ENCODE results near the gene IER5.
A peak's percentile ranks its signal among the peaks of the same experiment; 100 is the strongest.
"Not testable (repeated sequence)": the region's sequence is repeated elsewhere in the genome, so short reads cannot be mapped to it uniquely, and the experiment has no call there.

Gene IER5

GRCh38 chr1:181088079-181089016, at the start of gene IER5:
Gene IER5, plus strand, starts transcription at chr1:181088700. Its CDS starts 203 bp downstream, at chr1:181088903.
- DNase-seq (ENCODE audit: low spot score): peak; percentile 97

DNA sequence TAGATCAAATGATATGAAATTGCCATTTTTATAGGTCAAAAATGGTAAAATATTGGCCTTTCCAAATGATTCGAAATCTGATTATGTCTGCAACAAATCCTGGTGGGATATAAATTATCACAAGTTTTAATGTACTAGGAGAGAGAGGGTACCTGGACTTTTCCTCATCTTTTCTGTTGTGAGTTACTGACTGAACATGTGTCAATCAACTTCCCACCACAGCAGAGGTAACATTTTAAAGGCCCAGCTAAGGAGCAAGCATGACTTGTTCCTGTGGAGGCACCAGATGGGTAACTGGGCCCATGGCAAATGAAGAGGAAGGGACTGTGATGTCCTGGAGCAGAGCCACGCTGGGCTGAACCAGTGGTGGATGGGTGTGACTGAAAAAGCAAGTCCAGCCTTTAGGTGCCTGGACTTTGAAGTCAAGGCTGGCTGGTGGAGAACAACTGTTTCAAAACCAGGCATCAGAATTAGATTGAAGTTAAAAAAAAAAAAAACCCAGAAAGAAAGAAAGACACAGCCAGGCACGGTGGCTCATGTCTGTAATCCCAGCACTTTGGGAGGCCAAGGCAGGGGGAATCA, 48.1 kb upstream of the IER5 start:
- no peak for DNase-seq (ENCODE audit: low spot score)

- DNase-seq (ENCODE audit: low spot score): no peak
These were observed 45.2 kb upstream of the IER5 start for GRCh38 chr1:181043025-181043888.

GRCh38 chr1:181044449-181044966, 44.0 kb upstream of the IER5 start:
- peak; percentile 64 for DNase-seq (ENCODE audit: low spot score)

GRCh38 chr1:181045946-181046345, 42.6 kb upstream of the IER5 start:
- DNase-seq (ENCODE audit: low spot score): not testable (repeated sequence)

DNA sequence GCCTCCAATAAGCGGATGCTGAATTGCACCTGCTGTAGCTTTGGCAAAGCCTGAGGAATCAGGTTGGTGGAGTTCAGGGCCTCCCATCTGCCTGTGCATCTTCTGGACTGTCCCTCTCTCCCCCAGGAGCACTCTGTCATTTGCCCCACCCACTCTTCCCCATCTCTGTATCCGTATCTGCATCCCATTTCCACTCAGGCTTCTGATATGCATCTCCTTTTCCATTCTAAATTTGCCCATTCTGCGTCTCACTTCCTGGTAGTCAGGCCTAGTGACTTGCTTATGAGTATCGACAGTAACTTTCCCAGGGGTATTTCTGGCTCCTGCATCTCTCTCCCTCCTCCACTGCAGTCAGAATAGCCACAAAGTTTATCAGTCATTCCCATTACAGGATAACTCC, 39.1 kb upstream of the IER5 start:
- DNase-seq (ENCODE audit: low spot score): no peak

- DNase-seq (ENCODE audit: low spot score): no peak
These were observed 37.6 kb upstream of the IER5 start for GRCh38 chr1:181050922-181051321.

GRCh38 chr1:181056560-181056959, 31.9 kb upstream of the IER5 start:
- no peak for DNase-seq (ENCODE audit: low spot score)

DNA sequence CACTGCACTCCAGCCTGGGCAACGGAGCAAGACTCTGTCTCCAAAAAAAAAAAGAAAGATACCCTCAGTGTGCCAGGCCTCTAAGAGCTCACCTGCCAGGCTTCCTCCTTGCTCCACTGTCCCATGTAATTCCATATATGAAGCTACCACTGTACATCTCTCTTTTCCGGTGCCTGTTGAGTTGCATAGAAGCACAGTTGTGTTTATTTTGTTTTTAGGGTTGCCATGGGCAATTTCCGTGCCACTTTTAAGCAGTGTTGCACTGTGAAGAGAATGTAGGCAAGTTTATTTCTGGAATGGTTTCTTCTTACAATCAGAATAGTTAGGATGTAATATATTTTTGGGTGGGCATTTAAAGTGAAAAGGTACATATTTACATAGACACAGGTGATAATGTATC, 31.4 kb upstream of the IER5 start:
- DNase-seq (ENCODE audit: low spot score): no peak

- DNase-seq (ENCODE audit: low spot score): no peak
These were observed 29.1 kb upstream of the IER5 start for GRCh38 chr1:181059435-181059834.

DNA sequence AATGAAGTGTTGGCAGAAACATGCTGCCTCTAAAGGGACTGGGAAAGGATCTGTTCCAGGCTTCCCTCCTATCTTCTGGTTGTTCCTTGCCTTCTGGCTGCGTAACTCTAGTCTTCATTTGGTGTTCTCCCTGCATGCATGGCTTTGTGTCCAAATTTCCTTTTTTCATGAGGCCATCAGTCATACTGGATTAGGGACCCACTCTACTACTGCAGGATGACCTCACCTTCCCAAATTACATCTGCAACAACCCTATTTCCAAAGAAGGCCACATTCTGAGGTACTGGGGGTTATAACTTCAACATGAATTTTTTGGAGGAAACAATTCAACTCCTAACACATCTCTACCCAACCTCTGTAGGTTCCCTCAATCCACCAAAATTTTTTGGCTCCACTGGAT, 28.4 kb upstream of the IER5 start:
- no peak for DNase-seq (ENCODE audit: low spot score)

GRCh38 chr1:181060947-181061346, 27.6 kb upstream of the IER5 start:
- DNase-seq (ENCODE audit: low spot score): not testable (repeated sequence)

GRCh38 chr1:181061487-181061886, 27.0 kb upstream of the IER5 start:
- DNase-seq (ENCODE audit: low spot score): no peak

GRCh38 chr1:181061891-181062835, 26.3 kb upstream of the IER5 start:
- DNase-seq (ENCODE audit: low spot score): peak; percentile 9

DNA sequence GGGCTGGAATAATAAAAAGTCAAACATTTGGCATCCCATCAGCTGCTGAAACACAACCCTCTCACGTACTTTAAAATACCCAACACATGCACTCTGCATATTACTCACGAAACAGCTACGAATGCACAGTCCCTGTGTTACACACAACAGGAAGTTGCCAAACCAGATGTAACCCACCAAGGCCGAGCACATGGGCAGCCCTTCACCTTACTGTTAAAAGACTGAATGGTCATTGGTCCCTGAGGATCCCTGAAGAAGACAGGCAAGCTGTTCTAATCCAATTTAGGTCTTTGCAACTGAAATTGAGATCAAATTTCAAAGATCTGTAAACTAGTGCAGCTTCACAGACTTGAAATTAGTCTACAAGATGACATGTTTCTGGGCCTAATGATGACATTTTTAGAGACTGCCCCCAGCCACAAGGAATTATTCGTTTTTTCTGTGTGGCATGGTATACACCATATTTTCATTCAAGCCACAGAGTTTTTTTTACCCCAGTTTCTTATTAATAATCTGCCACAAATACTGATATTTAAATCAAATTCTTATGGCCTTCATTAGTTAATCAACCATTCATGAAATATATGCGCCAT, 25.6 kb upstream of the IER5 start:
- peak; percentile 75 for DNase-seq (ENCODE audit: low spot score)

- no peak for DNase-seq (ENCODE audit: low spot score)
These were observed 24.4 kb upstream of the IER5 start for GRCh38 chr1:181064011-181064623.

GRCh38 chr1:181064702-181065101, 23.8 kb upstream of the IER5 start:
- DNase-seq (ENCODE audit: low spot score): no peak

GRCh38 chr1:181073638-181074037, 14.9 kb upstream of the IER5 start:
- DNase-seq (ENCODE audit: low spot score): no peak

- no peak for DNase-seq (ENCODE audit: low spot score)
These were observed 12.6 kb upstream of the IER5 start for GRCh38 chr1:181075766-181076350.

DNA sequence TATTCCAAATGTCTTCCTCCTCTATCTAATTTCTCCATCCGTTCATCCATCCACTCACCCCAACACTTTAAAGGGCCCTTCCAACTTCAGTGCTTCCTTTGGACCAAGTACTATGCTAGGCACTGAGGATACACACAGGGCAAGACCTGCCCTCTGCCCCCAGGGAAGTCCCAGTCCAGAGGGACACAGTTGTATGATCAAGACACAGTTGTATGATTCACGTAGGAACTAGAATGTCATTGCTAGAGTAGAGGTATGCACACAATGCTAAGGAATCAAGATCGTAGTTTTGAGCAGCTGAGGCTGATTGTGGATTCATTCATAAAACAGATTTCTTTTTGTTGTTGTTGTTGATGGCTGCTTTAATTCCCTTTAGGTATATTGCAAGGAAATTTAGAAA, 11.6 kb upstream of the IER5 start:
- DNase-seq (ENCODE audit: low spot score): no peak

Measured in activated CD4-positive, alpha-beta T cell treated with anti-CD3 and anti-CD28 coated beads, Interleukin-2, Interleukin-4, amounts not matched to agents 100 ng/mL and 50 ng/mL, durations not matched to agents 16 hours and 8 hours (primary cell).